CD4-positive, CD25-positive, alpha-beta regulatory T cell (primary cell): ENCODE results near the gene FBXO33. TPM values are rescaled to one million over a fixed set of nuclear protein-coding genes. Genes with fewer than 3 reads are reported as not detected.

Source experiments
- ATAC-seq, 2 donors: fragments of 150-1000 bp; cut with Tn5 transposase; one replicate each; pipeline ENCODE4 v1.10.0; 2021; ENCODE audit warnings: low read depth in 2 of 2, moderate number of reproducible peaks in 2 of 2, moderate library complexity in 1 of 2
- DNase-seq, 3 donors: peaks; one replicate each; pipeline versions ENCODE4 v3.0.0 to v3.0.0-alpha.2; 2012 to 2022; ENCODE audit warnings: mixed read lengths in 1 of 3
- H3K27ac ChIP-seq: one replicate; pipeline ENCODE4 v1.7.0; 2013; ENCODE audit warnings: mild to moderate bottlenecking, low read length; ENCODE audit not compliant: insufficient read depth, poor library complexity, severe bottlenecking
- H3K27me3 ChIP-seq: one replicate; pipeline ENCODE4 v1.7.0; 2013; ENCODE audit warnings: low read length; ENCODE audit not compliant: control insufficient read depth, insufficient read depth
- H3K36me3 ChIP-seq: one replicate; pipeline ENCODE4 v1.7.0; 2013; ENCODE audit warnings: mild to moderate bottlenecking, low read length, moderate library complexity; ENCODE audit not compliant: control insufficient read depth, insufficient read depth
- H3K4me1 ChIP-seq: 2 replicates; pipeline ENCODE4 v1.7.0; 2013; ENCODE audit warnings: mild to moderate bottlenecking, low read length; ENCODE audit not compliant: insufficient read depth, control insufficient read depth, poor library complexity, severe bottlenecking
- H3K4me3 ChIP-seq: one replicate; pipeline ENCODE4 v1.7.0; 2013; ENCODE audit warnings: low read depth, mild to moderate bottlenecking, low read length, moderate library complexity
- H3K9me3 ChIP-seq, 2 experiments: 1 replicate in 1 of 2; 2 replicates in 1 of 2; pipeline ENCODE4 v1.7.0; 2013; ENCODE audit warnings: low read length in 2 of 2, mild to moderate bottlenecking in 1 of 2, moderate library complexity in 1 of 2; ENCODE audit not compliant: control insufficient read depth in 2 of 2
- H3K27ac Mint-ChIP-seq, 3 donors: one replicate each; pipeline ENCODE4 v1.8.0; 2020 to 2022; ENCODE audit warnings: mild to moderate bottlenecking in 3 of 3, mixed read lengths in 3 of 3, moderate library complexity in 2 of 3
- H3K27me3 Mint-ChIP-seq: one replicate; pipeline ENCODE4 v1.8.0; 2022; ENCODE audit warnings: mild to moderate bottlenecking, mixed read lengths
- H3K36me3 Mint-ChIP-seq: one replicate; pipeline ENCODE4 v1.8.0; 2020; ENCODE audit warnings: mixed read lengths
- H3K4me1 Mint-ChIP-seq, 4 donors: one replicate each; pipeline ENCODE4 v1.8.0; 2020 to 2022; ENCODE audit warnings: mixed read lengths in 4 of 4, mild to moderate bottlenecking in 1 of 4
- H3K4me3 Mint-ChIP-seq, 4 donors: one replicate each; pipeline ENCODE4 v1.8.0; 2020 to 2022; ENCODE audit warnings: mild to moderate bottlenecking in 4 of 4, mixed read lengths in 4 of 4, moderate library complexity in 3 of 4
- H3K9me3 Mint-ChIP-seq, 7 donors: one replicate each; pipeline ENCODE4 v1.8.0; 2020 to 2022; ENCODE audit warnings: mixed read lengths in 7 of 7, mild to moderate bottlenecking in 3 of 7, moderate library complexity in 2 of 7
- polyA plus RNA-seq, 4 donors: library from polyadenylated mRNA; unstranded; fragments of 300-500 nt; fragmentation: Illumina TruSeq; gene quantifications; one replicate each; pipeline ENCODE4 v1.2.3, GENCODE V29; 2021
- total RNA-seq: library from RNA; stranded (reverse); gene quantifications from one replicate; pipeline ENCODE4 v1.2.3, GENCODE V29; 2022

The FBXO33 gene, protein sequence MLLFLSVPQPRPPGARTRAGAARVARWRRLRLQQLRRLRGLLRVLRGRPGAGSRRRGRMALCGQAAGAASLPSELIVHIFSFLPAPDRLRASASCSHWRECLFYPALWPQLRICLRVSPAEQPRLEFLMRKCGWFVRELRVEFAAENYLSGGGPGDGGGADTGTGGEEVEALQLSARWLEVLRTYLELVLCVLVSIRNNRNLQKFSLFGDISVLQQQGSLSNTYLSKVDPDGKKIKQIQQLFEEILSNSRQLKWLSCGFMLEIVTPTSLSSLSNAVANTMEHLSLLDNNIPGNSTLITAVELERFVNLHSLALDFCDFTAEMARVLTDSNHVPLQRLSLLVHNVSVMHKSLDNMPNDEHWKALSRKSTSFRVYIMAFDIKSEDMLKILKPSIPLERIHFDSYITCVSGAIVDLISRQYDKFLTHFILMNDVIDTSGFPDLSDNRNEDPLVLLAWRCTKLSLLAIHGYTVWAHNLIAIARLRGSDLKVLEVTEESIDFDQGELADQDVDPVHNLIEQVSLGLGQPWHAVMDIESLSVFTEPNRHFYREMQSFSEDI
- 59.9 TPM for total RNA-seq
- 10 to 100 TPM; 16.0 to 20.2 (median 17.4) TPM for polyA plus RNA-seq

DNA sequence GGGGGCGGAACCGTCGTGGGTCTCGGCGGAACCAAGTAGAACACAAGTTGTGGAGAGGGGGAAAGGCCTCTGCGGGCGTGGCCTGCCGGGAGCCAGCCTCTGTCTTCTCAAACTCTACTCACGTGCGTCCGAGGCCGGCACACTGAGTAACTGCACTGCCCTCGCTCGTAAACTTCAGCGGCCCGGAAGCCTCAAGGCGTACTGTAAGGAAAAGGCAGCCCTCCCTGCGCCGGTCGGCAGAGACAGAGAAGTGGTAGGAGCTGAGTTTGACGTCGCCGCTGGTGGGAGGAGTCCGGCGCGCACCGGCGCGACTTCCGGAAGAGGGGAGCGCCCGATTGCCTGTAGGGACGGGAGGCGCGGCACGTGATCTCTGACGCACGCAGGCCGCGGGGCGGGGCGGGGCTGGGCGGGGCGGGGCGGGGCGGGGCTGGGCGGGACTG lies at the start of gene FBXO33:
TSS of gene FBXO33 (minus strand) at position 255 of the 440 bp plus-strand sequence. CDS start 271 bp downstream, outside the sequence.
- Mint-ChIP-seq H3K27me3 (peaks cover 4% of the 10 kb centered on the region), H3K4me3 (peak within 1 kb of the TSS; percentile 94 to 100 (median 100)), H3K27ac (peak within 1 kb of the TSS; percentile 100), H3K4me1 (peaks cover 30 to 49% (median 39%) of the 10 kb centered on the region in 4 donors), H3K36me3 (peaks cover 5% of the 10 kb centered on the region), H3K9me3 (peaks cover 0 to 2% (median 0%) of the 10 kb centered on the region in 7 donors)
- Histone ChIP-seq H3K27me3 (no peaks in the 10 kb centered on the region), H3K27ac (peak within 1 kb of the TSS; percentile 99), H3K4me3 (peak within 1 kb of the TSS; percentile 96), H3K9me3 (no peaks in the 10 kb centered on the region), H3K4me1 (peaks cover 51% of the 10 kb centered on the region), H3K36me3 (no peaks in the 10 kb centered on the region)
- DNase-seq: peak; percentile 95 to 98 (median 98)
- peak; percentile 87 for ATAC-seq

DNA sequence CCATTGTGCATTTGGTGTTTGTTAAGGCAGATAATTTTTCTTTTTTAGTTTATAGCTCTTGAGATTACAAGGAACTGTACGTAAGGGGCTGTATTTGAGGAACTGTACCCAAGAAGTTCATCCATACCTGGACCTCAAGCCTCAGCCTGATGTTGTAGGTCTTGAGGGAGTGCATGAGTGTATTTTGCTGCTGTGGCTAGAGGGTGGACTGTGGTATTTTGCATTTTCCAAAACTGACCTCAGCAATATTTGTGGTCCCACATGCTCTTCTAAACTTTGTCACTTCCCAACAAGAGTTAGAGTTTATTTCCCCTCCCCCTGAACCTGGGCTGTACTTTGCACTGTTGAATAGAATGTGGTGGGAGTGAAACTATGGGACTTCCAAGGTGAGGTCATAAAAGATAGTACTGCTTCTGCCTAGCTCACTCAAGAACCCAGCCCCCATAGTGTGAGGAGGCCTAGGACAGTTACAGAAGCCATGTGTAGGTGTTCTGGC lies 42.2 kb upstream of the FBXO33 start:
- Mint-ChIP-seq H3K4me3 (no peak overlapping the region), H3K36me3 (peaks cover 10% of the 10 kb centered on the region), H3K27me3 (no peaks in the 10 kb centered on the region), H3K9me3 (peaks cover 0 to 9% (median 1%) of the 10 kb centered on the region in 7 donors), H3K27ac (no peak overlapping the region), H3K4me1 (no peaks in the 10 kb centered on the region)
- DNase-seq: no peak
- Histone ChIP-seq H3K36me3 (no peaks in the 10 kb centered on the region), H3K4me1 (no peaks in the 10 kb centered on the region), H3K27ac (no peak overlapping the region), H3K27me3 (no peaks in the 10 kb centered on the region), H3K9me3 (no peaks in the 10 kb centered on the region), H3K4me3 (no peak overlapping the region)
- no peak for ATAC-seq

DNA sequence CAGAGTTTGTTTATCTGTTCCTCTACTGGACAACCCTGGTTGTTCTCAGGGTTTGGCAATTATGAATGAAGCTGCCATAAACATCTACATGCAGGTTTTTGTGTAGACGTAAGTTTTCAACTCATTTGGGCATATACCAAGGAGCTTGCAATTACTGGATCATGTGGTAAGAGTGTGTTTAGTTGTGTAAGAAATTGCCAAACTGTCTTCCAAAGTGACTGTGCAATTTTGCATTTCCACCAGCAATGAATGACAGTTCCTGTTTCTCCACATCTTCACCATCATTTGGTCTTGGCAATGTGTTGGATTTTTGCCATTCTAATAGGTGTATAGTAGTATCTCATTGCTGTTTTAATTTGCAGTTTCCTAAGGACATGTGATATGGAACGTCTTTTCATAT lies 39.8 kb upstream of the FBXO33 start:
- no peaks in the 10 kb centered on the region for H3K27me3 Mint-ChIP-seq
- peaks cover 6% of the 10 kb centered on the region for H3K36me3 Mint-ChIP-seq
- no peak overlapping the region for H3K4me3 Mint-ChIP-seq
- ATAC-seq: no peak
- H3K4me1 Mint-ChIP-seq: no peaks in the 10 kb centered on the region
- H3K27ac ChIP-seq: no peak overlapping the region
- H3K4me1 ChIP-seq: no peaks in the 10 kb centered on the region
- H3K9me3 Mint-ChIP-seq: peaks cover 0 to 5% (median 0%) of the 10 kb centered on the region in 7 donors
- no peaks in the 10 kb centered on the region for H3K9me3 ChIP-seq
- H3K36me3 ChIP-seq: no peaks in the 10 kb centered on the region
- DNase-seq: no peak
- no peak overlapping the region for H3K27ac Mint-ChIP-seq
- no peaks in the 10 kb centered on the region for H3K27me3 ChIP-seq
- H3K4me3 ChIP-seq: no peak overlapping the region

DNA sequence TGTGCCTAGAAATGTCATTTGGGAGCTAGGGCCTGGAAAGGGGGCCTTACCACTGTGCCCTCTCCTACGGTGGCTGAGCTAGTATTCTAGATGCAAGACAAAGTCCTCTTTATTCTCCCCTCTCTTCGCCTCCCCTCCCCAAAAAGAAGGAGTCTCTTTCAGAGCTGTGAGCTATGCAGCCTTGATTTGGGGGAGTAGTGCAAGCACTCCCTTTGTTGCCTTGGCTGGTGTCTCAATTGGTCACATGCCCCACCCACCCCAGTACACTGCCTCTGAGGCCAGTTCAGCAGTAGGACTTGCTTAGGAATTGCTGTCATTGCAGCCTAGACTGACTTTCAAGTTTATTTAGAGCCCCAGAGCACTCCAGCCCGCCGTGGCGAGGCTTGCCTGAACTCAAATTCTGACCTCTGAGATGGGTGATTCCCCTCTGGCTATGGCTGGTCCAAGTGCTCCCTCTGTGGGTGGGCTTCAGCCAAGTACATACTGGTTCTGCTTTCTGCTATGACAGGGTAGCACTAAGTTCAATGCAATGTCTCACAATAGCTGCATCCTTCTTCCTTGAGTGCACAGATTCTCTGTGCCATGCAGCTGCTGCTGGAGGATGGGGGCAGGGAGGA lies 37.0 kb upstream of the FBXO33 start:
- H3K4me1 Mint-ChIP-seq: no peaks in the 10 kb centered on the region

DNA sequence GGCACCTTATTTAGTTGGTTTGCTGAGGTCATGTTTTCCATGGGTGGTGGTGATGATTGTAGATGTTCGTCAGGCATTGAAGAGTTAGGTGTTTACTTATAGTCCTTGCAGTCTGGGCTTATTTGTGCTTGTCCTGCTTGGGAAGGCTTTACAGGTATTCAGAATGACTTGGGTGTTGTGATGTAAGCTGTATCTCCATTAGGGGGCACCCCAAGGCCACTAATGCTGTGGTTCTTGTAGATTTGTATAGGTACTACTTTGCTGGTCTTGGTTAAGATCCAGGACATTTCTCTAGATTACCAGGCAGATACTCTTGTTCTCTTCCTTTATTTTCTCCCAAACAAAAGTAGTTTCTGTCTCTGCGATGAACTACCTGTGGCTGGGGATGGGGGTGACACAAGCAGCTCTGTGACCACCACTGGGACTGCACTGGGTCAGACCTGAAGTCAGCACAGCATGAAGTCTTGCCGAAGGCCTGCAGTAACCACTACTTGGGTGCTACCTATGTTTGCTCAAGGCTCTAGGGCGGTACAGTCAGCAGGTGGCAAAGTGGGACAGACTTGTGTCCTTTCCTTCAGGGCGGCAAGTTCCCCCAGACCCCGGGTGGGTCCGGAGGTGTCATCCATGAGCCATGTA lies 35.8 kb upstream of the FBXO33 start:
- Histone ChIP-seq H3K4me1 (no peaks in the 10 kb centered on the region), H3K27me3 (peaks cover 3% of the 10 kb centered on the region), H3K27ac (no peak overlapping the region), H3K9me3 (no peaks in the 10 kb centered on the region), H3K36me3 (no peaks in the 10 kb centered on the region), H3K4me3 (no peak overlapping the region)
- Mint-ChIP-seq H3K27ac (no peak overlapping the region), H3K4me3 (no peak overlapping the region), H3K27me3 (peaks cover 10% of the 10 kb centered on the region), H3K9me3 (peaks cover 0 to 4% (median 2%) of the 10 kb centered on the region in 7 donors), H3K36me3 (peaks cover 10% of the 10 kb centered on the region), H3K4me1 (no peaks in the 10 kb centered on the region)
- DNase-seq (peak in 1 of 3 donors; percentile 35), ATAC-seq (no peak)

More for the DNA sequence above, 37.0 kb upstream of the FBXO33 start:
- H3K36me3 Mint-ChIP-seq: peaks cover 10% of the 10 kb centered on the region
- H3K27me3 Mint-ChIP-seq: peaks cover 5% of the 10 kb centered on the region
- H3K36me3 ChIP-seq: no peaks in the 10 kb centered on the region
- H3K4me3 ChIP-seq: no peak overlapping the region
- H3K27ac Mint-ChIP-seq: no peak overlapping the region
- no peaks in the 10 kb centered on the region for H3K4me1 ChIP-seq
- peak in 1 of 2 donors; percentile 46 for ATAC-seq
- H3K27me3 ChIP-seq: peaks cover 3% of the 10 kb centered on the region
- peaks cover 0 to 3% (median 0%) of the 10 kb centered on the region in 7 donors for H3K9me3 Mint-ChIP-seq
- H3K4me3 Mint-ChIP-seq: no peak overlapping the region
- DNase-seq: peak in 2 of 3 donors; percentile 10 to 22
- H3K27ac ChIP-seq: no peak overlapping the region
- H3K9me3 ChIP-seq: no peaks in the 10 kb centered on the region

DNA sequence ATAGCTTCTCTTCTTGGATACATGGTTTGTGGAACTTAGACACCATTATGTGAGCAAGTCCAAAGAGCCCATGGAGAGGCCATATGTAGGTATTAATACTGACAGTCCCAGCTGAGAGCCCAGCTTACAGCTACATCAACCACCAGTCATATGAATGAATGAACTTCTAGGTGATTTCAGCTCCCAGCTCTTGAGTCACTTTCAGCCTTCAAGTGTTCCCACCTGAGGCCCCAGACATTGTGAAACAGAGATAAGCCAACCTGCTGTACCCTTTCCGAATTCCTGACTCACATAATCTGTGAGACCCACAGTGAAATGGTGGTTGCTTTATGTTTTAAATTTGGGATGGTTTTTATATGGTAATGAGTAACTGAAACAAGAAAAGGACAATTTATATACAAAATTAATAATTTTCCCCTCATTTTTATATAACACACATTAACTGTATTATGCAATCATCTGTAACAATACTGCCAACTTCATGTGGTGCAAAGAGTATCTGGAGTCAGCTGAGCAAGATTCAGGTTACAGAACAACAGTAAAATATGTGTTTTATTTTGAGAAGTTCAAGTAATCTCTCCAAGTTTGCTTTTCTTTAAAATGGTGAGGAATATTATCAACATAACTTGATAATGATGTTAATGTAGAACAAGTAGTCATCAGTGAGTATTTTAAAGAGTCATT lies 27.7 kb upstream of the FBXO33 start:
- Mint-ChIP-seq H3K27me3 (peaks cover 12% of the 10 kb centered on the region), H3K4me3 (no peak overlapping the region), H3K27ac (no peak overlapping the region), H3K4me1 (peaks cover 0 to 2% (median 0%) of the 10 kb centered on the region in 4 donors), H3K36me3 (no peaks in the 10 kb centered on the region), H3K9me3 (peaks cover 0 to 4% (median 3%) of the 10 kb centered on the region in 7 donors)
- Histone ChIP-seq H3K27me3 (peaks cover 5% of the 10 kb centered on the region), H3K36me3 (no peaks in the 10 kb centered on the region), H3K4me3 (no peak overlapping the region), H3K27ac (no peak overlapping the region), H3K9me3 (no peaks in the 10 kb centered on the region), H3K4me1 (no peaks in the 10 kb centered on the region)
- DNase-seq: no peak
- ATAC-seq: no peak

DNA sequence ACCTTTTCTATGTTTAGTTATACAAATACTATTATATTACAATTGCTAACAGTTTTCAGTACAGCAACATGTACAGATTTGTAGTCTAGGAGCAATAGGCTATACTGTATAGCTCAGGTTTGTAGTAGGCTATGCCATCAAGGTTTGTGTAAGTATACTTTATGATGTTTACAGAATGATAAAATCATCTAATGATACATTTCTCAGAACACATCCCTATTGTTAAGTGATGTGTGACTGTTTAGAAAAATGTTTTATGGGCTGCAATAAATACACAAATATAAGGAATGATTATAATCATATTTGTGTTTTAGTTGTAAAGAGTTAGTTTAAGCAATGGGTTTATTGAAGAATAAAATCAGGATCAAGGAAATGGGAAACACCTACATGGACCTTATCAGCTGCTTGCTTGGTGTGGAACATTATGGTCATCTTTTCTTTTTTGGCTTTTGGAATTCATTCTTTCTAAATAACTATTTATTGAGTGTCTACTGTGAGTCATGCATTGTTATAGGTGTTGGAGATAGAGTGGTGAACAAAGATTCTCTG lies 24.5 kb upstream of the FBXO33 start:
- Mint-ChIP-seq H3K9me3 (peaks cover 0 to 3% (median 0%) of the 10 kb centered on the region in 7 donors), H3K27me3 (peaks cover 10% of the 10 kb centered on the region), H3K4me3 (no peak overlapping the region), H3K4me1 (no peaks in the 10 kb centered on the region), H3K36me3 (no peaks in the 10 kb centered on the region), H3K27ac (no peak overlapping the region)
- no peak for ATAC-seq
- DNase-seq: no peak
- Histone ChIP-seq H3K27ac (no peak overlapping the region), H3K27me3 (peaks cover 5% of the 10 kb centered on the region), H3K4me1 (no peaks in the 10 kb centered on the region), H3K36me3 (no peaks in the 10 kb centered on the region), H3K9me3 (no peaks in the 10 kb centered on the region), H3K4me3 (no peak overlapping the region)
